OCI-LY3 (cell line): Measurements from ENCODE around the gene DOCK9.

Source experiments
- CTCF ChIP-seq: fragments of 200-600, 300-600 bp; sonication (generic); IDR thresholded peaks from 2 replicates; pipeline ENCODE4 v1.5.1; 2014; ENCODE audit warnings: antibody characterized with exemption, low read length, low read depth
- EZH2phosphoT487 ChIP-seq: fragments of 200-600 bp; shearing (Covaris generic); IDR thresholded peaks from 2 replicates; pipeline ENCODE4 v1.6.1; 2018; ENCODE audit warnings: antibody characterized with exemption, mixed run types, low read depth

- TF ChIP-seq CTCF (no peak), EZH2phosphoT487 (no peak)
These were observed 202.5 kb downstream of the DOCK9 start for GRCh38 chr13:98775386-98775785.
